Measurements from ENCODE around the gene PHYKPL.

DNA sequence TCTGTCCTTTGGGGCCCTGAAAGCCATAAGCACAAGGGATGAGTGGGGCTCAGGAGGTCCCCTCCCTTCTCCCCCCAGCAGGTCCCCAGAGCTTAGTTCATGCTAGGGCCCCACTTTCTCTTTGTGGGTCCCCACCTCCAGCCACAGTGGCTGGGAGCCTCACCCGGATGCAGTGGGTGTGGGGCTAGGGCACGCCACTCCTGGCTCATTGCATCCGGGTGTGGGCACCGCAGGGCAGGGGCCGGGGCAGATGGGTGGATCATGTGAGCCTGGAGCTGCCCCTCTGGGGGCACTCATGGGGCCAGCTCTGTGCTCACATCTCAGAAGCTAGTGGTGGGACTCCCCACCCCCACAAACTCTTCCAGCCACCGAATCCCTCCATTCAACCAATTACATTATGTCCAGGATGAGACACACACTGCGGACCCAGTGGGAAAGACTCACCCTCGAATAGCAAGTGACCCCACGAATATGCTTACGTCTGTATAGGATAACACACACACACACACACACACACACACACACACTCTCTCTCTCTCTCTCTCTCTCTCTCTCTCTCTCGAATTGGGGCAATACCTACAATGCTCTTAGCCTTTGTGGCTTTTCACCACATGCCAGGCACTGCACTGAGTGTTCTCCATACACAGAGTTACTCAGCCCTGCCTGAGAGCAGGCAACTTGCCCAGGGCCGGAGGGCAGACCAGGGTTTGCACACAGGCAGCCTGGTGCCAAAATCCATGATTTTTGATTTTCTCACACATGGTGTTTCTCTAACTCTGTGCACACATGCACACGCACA is 16.8 kb upstream of the PHYKPL start:
- TF ChIP-seq, protein P1, sequence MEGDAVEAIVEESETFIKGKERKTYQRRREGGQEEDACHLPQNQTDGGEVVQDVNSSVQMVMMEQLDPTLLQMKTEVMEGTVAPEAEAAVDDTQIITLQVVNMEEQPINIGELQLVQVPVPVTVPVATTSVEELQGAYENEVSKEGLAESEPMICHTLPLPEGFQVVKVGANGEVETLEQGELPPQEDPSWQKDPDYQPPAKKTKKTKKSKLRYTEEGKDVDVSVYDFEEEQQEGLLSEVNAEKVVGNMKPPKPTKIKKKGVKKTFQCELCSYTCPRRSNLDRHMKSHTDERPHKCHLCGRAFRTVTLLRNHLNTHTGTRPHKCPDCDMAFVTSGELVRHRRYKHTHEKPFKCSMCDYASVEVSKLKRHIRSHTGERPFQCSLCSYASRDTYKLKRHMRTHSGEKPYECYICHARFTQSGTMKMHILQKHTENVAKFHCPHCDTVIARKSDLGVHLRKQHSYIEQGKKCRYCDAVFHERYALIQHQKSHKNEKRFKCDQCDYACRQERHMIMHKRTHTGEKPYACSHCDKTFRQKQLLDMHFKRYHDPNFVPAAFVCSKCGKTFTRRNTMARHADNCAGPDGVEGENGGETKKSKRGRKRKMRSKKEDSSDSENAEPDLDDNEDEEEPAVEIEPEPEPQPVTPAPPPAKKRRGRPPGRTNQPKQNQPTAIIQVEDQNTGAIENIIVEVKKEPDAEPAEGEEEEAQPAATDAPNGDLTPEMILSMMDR (conservative IDR thresholded peaks at IDR 0.05; ENCODE audit: low read depth, low read length) = no peak
- TF ChIP-seq EZH2 (IDR thresholded peaks at IDR 0.05; ENCODE audit: borderline replicate concordance, low read depth, low read length, poor library complexity, severe bottlenecking) = no peak
